Tibial artery (tissue), 4 donors: ENCODE data around the gene OR7E24.
"Not testable (repeated sequence)": the region's sequence is repeated elsewhere in the genome, so short reads cannot be mapped to it uniquely, and the experiment has no call there.

Experiments
- DNase-seq, 2 donors: peaks; one replicate each; pipeline ENCODE4 v3.0.0-alpha.2; 2019
- H3K27ac ChIP-seq, 2 donors: fragments of 200-600 bp; sonication (generic) in 1 of 2; 1 replicate in 1 of 2; 2 replicates in 1 of 2; pipeline ENCODE4 v1.5.1; 2018 to 2019; ENCODE audit warnings: mild to moderate bottlenecking in 1 of 2
- H3K27me3 ChIP-seq, 2 donors: fragments of 200-600 bp; sonication (generic) in 1 of 2; one replicate each; pipeline versions ENCODE4 v1.5.1 to v1.6.0; 2016 to 2019
- H3K36me3 ChIP-seq, 3 donors: fragments of 200-600 bp; sonication (generic) in 2 of 3; one replicate each; pipeline ENCODE4 v1.5.1; 2016 to 2019; ENCODE audit warnings: mild to moderate bottlenecking in 2 of 3
- H3K4me1 ChIP-seq, 4 donors: fragments of 200-600 bp; sonication (generic) in 2 of 4; 1 replicate in 3 of 4; 2 replicates in 1 of 4; pipeline ENCODE4 v1.5.1; 2016 to 2019
- H3K4me3 ChIP-seq, 2 donors: fragments of 200-600 bp; sonication (generic) in 1 of 2; 1 replicate in 1 of 2; 2 replicates in 1 of 2; pipeline ENCODE4 v1.5.1; 2018 to 2019; ENCODE audit warnings: mild to moderate bottlenecking in 2 of 2
- H3K9me3 ChIP-seq, 3 donors: fragments of 200-600 bp; sonication (generic) in 1 of 3; one replicate each; pipeline ENCODE4 v1.5.1; 2016 to 2019
- CTCF ChIP-seq, 2 experiments: fragments of 200-600 bp in 1 of 2; fragments of 450-650 bp in 1 of 2; IDR thresholded peaks; one replicate each; pipeline ENCODE4 v1.5.1; 2017 to 2019; ENCODE audit warnings: antibody characterized with exemption in 2 of 2, mild to moderate bottlenecking in 1 of 2, moderate library complexity in 1 of 2
- intact Hi-C: fragments of 100-400 bp; cut with DNase I; formaldehyde crosslinking; loops from one replicate; pipeline ENCODE4 v1.15.0; 2023; ENCODE audit warnings: low total_unique reads

Gene OR7E24

GRCh38 chr19:9250630-9251029 lies at the start of gene OR7E24:
TSS of gene OR7E24 (plus strand) at chr19:9250930. CDS start at chr19:9251044, 114 bp downstream.
- intact Hi-C loops = no loop called here
- H3K27ac ChIP-seq = no peak within 1 kb of the TSS
- no peak for DNase-seq
- H3K27me3 ChIP-seq = no peaks in the 10 kb centered on the region
- H3K4me3 ChIP-seq = no peak within 1 kb of the TSS
- no peaks in the 10 kb centered on the region for H3K4me1 ChIP-seq
- H3K36me3 ChIP-seq = no peaks in the 10 kb centered on the region
- no peak for TF ChIP-seq CTCF (IDR thresholded peaks at IDR 0.05)
- H3K9me3 ChIP-seq = no peaks in the 10 kb centered on the region

GRCh38 chr19:9205501-9206113 lies 45.1 kb upstream of the OR7E24 start:
- no peaks in the 10 kb centered on the region for H3K36me3 ChIP-seq
- H3K9me3 ChIP-seq = no peaks in the 10 kb centered on the region
- peaks cover 0 to 3% of the 10 kb centered on the region in 2 donors for H3K27me3 ChIP-seq
- peak overlapping the region; percentile 32 to 36 for H3K4me3 ChIP-seq
- peaks cover 0 to 4% (median 0%) of the 10 kb centered on the region in 4 donors for H3K4me1 ChIP-seq
- peak; percentile 82 to 92 for TF ChIP-seq CTCF (IDR thresholded peaks at IDR 0.05)
- intact Hi-C loops = loop anchor here (10.0 kb wide), 1 partner anchor 599 kb away; no protein-coding TSS in a partner anchor
- no peak overlapping the region for H3K27ac ChIP-seq
- DNase-seq = peak; percentile 63 to 81

GRCh38 chr19:9219489-9219888 lies 31.2 kb upstream of the OR7E24 start, which contains the start of gene OR7D4:
TSS of gene OR7D4 (minus strand) at chr19:9219589. CDS start at chr19:9214837, 4,752 bp downstream.
- intact Hi-C loops = no loop called here
- H3K4me3 ChIP-seq = no peak within 1 kb of the TSS

GRCh38 chr19:9251236-9251635 lies 506 bp downstream of the OR7E24 start:
- Histone ChIP-seq H3K9me3 (no peaks in the 10 kb centered on the region), H3K4me3 (no peak overlapping the region), H3K4me1 (no peaks in the 10 kb centered on the region), H3K27me3 (no peaks in the 10 kb centered on the region), H3K36me3 (no peaks in the 10 kb centered on the region), H3K27ac (no peak overlapping the region)
- intact Hi-C loops = no loop called here
- TF ChIP-seq CTCF (IDR thresholded peaks at IDR 0.05) = no peak
- no peak for DNase-seq

More at GRCh38 chr19:9219489-9219888, 31.2 kb upstream of the OR7E24 start, which contains the start of gene OR7D4:
- Histone ChIP-seq H3K27ac (no peak within 1 kb of the TSS), H3K27me3 (peaks cover 0 to under 1% of the 10 kb centered on the region in 2 donors), H3K4me1 (no peaks in the 10 kb centered on the region), H3K9me3 (no peaks in the 10 kb centered on the region), H3K36me3 (no peaks in the 10 kb centered on the region)
- TF ChIP-seq CTCF (IDR thresholded peaks at IDR 0.05) = no peak
- DNase-seq = no peak

- not testable (repeated sequence) for H3K27me3 ChIP-seq, DNase-seq, H3K4me3 ChIP-seq, H3K27ac ChIP-seq, H3K4me1 ChIP-seq
- peaks cover 12 to 20% (median 16%) of the 10 kb centered on the region in 3 donors for H3K36me3 ChIP-seq
- H3K9me3 ChIP-seq = peaks cover 3 to 90% (median 72%) of the 10 kb centered on the region in 3 donors
- intact Hi-C loops = loop anchor here (10.0 kb wide), 1 partner anchor 91 kb away; no protein-coding TSS in a partner anchor
Observed at GRCh38 chr19:9283485-9283884, 32.8 kb downstream of the OR7E24 start.

GRCh38 chr19:9289231-9289884 lies 38.6 kb downstream of the OR7E24 start:
- H3K9me3 ChIP-seq = peaks cover 9 to 99% (median 85%) of the 10 kb centered on the region in 3 donors
- no peak for TF ChIP-seq CTCF (IDR thresholded peaks at IDR 0.05)
- peaks cover 56 to 74% (median 74%) of the 10 kb centered on the region in 3 donors for H3K36me3 ChIP-seq
- no peak for DNase-seq
- H3K27me3 ChIP-seq = no peaks in the 10 kb centered on the region
- H3K4me3 ChIP-seq = no peak overlapping the region
- H3K27ac ChIP-seq = no peak overlapping the region
- no peaks in the 10 kb centered on the region for H3K4me1 ChIP-seq
- intact Hi-C loops = loop anchor here (10.0 kb wide), 1 partner anchor 85 kb away; no protein-coding TSS in a partner anchor
